ENCODE data around the gene MXD3. TPM values are rescaled to one million over a fixed set of nuclear protein-coding genes. Genes with fewer than 3 reads are reported as not detected.

The MXD3 gene
- total RNA-seq, 2 experiments from 2014 or later = 5.8 to 7.5 TPM

DNA sequence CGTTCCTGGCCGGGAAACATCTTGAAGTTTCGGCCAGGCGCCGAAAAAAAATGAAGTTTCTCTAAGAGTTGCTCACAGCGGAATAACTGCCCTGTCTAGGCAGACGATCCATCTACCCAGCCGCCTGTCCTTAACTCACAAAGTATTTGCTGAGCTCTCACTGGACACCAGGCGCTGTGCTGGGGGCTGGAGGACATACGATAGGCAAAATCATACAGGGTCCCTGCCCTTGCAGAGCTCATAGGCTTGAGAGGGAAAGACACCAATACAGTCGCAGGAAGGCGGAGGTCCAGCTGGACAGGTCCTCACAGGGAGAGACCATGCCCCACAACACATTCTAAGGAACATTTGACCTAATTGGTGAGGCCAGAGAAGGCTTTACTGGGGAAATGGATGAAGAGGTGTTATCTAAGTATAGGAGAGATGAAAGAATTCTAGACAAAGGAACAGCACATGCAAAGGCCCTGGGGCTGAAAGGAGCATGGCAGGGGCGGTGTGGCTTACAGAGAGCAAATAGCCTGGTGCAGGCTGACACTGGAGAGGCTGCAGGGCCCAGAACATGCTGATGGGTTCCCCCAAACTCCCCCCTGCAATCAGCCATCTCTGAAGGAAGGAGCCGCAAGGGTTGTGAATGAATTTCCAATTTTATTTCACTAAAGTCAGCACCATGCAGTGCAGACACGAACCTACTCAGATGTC is 2.0 kb upstream of the MXD3 start:
- H3K27me3 ChIP-seq (ENCODE audit: control insufficient read depth in 1 of 2, insufficient read depth in 2 of 2, low read length in 2 of 2) = peaks cover 0 to 3% of the 10 kb centered on the region in 2 experiments
- H3K27ac ChIP-seq (ENCODE audit: low read depth in 1 of 2, low read length in 2 of 2) = no peak overlapping the region
- TF ChIP-seq, protein P1, sequence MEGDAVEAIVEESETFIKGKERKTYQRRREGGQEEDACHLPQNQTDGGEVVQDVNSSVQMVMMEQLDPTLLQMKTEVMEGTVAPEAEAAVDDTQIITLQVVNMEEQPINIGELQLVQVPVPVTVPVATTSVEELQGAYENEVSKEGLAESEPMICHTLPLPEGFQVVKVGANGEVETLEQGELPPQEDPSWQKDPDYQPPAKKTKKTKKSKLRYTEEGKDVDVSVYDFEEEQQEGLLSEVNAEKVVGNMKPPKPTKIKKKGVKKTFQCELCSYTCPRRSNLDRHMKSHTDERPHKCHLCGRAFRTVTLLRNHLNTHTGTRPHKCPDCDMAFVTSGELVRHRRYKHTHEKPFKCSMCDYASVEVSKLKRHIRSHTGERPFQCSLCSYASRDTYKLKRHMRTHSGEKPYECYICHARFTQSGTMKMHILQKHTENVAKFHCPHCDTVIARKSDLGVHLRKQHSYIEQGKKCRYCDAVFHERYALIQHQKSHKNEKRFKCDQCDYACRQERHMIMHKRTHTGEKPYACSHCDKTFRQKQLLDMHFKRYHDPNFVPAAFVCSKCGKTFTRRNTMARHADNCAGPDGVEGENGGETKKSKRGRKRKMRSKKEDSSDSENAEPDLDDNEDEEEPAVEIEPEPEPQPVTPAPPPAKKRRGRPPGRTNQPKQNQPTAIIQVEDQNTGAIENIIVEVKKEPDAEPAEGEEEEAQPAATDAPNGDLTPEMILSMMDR (IDR thresholded peaks at IDR 0.05) = no peak
- H3K4me3 ChIP-seq (ENCODE audit: low read length) = no peak overlapping the region
- ATAC-seq (ENCODE audit: poor library complexity) (no peak), DNase-seq (no peak)
- Mint-ChIP-seq H3K36me3 (ENCODE audit: low read depth) (peaks cover 4% of the 10 kb centered on the region), H3K4me1 (ENCODE audit: low read depth) (peaks cover 45% of the 10 kb centered on the region), H3K9me3 (no peaks in the 10 kb centered on the region), H3K4me3 (no peak overlapping the region), H3K27ac (no peak overlapping the region), H3K27me3 (peaks cover 6% of the 10 kb centered on the region)
- CTCF ChIA-PET = interaction anchor here (1.2 to 1.6 kb wide), 2 partner anchors 76 to 77 kb away, joined by 4 read pairs; no protein-coding TSS in a partner anchor
- POLR2A ChIA-PET = interaction anchor here (1.2 to 1.5 kb wide), 2 partner anchors 10 to 89 kb away, joined by 4 read pairs; partner anchors contain the start of genes PRELID1 and RAB24
- intact Hi-C loops (cut with DNase I, micrococcal nuclease) = loop anchor here (5.0 to 10.0 kb wide), 4 partner anchors 44 to 204 kb away; partner anchors contain the start of genes DDX41 (in 1 of the 2) and RGS14 (in 1 of the 2)
- peaks cover 2% of the 10 kb centered on the region for H3K36me3 ChIP-seq (ENCODE audit: insufficient read depth, low read length)
- peaks cover 51% of the 10 kb centered on the region for H3K4me1 ChIP-seq (ENCODE audit: insufficient read depth, low read length)
- H3K9me3 ChIP-seq (ENCODE audit: control insufficient read depth in 1 of 2, insufficient read depth in 1 of 2, low read length in 2 of 2) = no peaks in the 10 kb centered on the region

DNA sequence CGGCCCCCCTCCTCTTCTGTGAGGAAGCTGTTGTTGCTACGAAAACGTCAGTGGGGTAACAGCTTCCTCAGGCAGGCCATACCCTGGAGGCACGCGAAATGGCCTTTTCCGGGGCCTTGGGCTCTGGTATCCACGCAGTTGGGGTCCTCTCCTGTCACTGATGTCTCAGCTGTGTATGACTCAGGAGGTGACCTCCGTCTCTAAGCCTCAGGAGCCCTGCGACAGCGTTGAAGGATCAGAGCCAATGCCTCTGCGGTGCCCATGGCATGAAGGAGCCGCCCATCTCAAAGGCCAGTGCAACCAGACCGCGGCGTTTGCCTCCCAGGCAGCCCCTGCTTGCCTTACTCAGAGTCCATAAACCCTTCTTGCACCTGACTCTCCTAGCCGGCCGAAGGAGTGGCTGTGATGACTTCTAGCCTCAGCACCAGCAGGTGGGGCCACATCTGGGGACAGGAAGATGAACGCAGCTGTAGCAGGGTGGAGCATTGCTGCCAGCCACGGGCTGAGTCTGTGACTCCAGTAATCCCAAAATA is 1.0 kb upstream of the MXD3 start:
- TF ChIP-seq, protein P1 (IDR thresholded peaks at IDR 0.05) = no peak
- DNase-seq (peak in 4 of 14 experiments; percentile 29 to 67 (median 48)), ATAC-seq (ENCODE audit: poor library complexity) (peak; percentile 22)
- Mint-ChIP-seq H3K36me3 (ENCODE audit: low read depth) (no peaks in the 10 kb centered on the region), H3K4me3 (peak overlapping the region; percentile 82), H3K4me1 (ENCODE audit: low read depth) (peaks cover 41% of the 10 kb centered on the region), H3K9me3 (no peaks in the 10 kb centered on the region), H3K27me3 (peaks cover 6% of the 10 kb centered on the region), H3K27ac (no peak overlapping the region)
- Histone ChIP-seq H3K4me1 (ENCODE audit: insufficient read depth, low read length) (peaks cover 51% of the 10 kb centered on the region), H3K4me3 (ENCODE audit: low read length) (peak overlapping the region; percentile 69), H3K36me3 (ENCODE audit: insufficient read depth, low read length) (peaks cover 2% of the 10 kb centered on the region), H3K27ac (ENCODE audit: low read depth in 1 of 2, low read length in 2 of 2) (peak overlapping the region in 1 of 2 donors; percentile 3), H3K9me3 (ENCODE audit: control insufficient read depth in 1 of 2, insufficient read depth in 1 of 2, low read length in 2 of 2) (no peaks in the 10 kb centered on the region), H3K27me3 (ENCODE audit: control insufficient read depth in 1 of 2, insufficient read depth in 2 of 2, low read length in 2 of 2) (peaks cover 0 to 3% of the 10 kb centered on the region in 2 experiments)
- intact Hi-C loops (cut with DNase I, micrococcal nuclease) = loop anchor here (1.0 to 10.0 kb wide), 5 partner anchors 45 to 205 kb away; partner anchors contain the start of genes DDX41 (in 1 of the 2), PDLIM7 (in 1 of the 2) and RGS14 (in 1 of the 2)
- CTCF ChIA-PET = interaction anchor here (0.8 to 1.6 kb wide), 6 partner anchors 56 to 189 kb away, joined by 3 to 4 read pairs (median 4); no protein-coding TSS in a partner anchor
- POLR2A ChIA-PET = interaction anchor here (0.8 to 1.5 kb wide), 7 partner anchors 9 to 179 kb away, joined by 3 to 5 read pairs (median 4); partner anchors contain the start of genes GRK6, NSD1, PRELID1 and RAB24

DNA sequence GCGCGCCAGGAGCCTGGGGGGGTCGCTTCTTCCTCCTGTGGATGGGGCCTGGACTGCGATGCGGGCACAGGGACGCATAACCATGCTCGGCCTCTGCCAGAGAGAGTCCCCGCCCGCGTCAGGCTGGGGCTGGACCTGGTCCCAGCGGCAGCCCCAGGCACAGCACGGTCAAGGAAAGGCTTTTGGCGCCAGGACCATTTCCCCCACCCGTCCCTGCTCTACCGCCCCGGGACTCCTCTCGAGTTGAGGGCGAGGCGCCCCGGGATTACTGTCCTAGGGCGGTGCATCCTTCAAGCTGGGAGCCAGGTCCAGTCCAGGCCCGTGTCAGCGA is 341 bp downstream of the MXD3 start:
- H3K27ac ChIP-seq (ENCODE audit: low read depth in 1 of 2, low read length in 2 of 2) = no peak overlapping the region
- H3K27ac Mint-ChIP-seq = no peak overlapping the region
- H3K4me1 ChIP-seq (ENCODE audit: insufficient read depth, low read length) = peaks cover 64% of the 10 kb centered on the region
- POLR2A ChIA-PET = interaction anchor here (0.6 to 1.3 kb wide), 3 partner anchors 12 to 134 kb away, joined by 4 to 5 read pairs (median 4); no protein-coding TSS in a partner anchor
- peaks cover 9% of the 10 kb centered on the region for H3K36me3 Mint-ChIP-seq (ENCODE audit: low read depth)
- no peaks in the 10 kb centered on the region for H3K9me3 Mint-ChIP-seq
- TF ChIP-seq, protein P1 (IDR thresholded peaks at IDR 0.05) = no peak
- DNase-seq (no peak), ATAC-seq (ENCODE audit: poor library complexity) (no peak)
- peak overlapping the region; percentile 69 for H3K4me3 ChIP-seq (ENCODE audit: low read length)
- H3K4me3 Mint-ChIP-seq = peak overlapping the region; percentile 56
- peaks cover 11% of the 10 kb centered on the region for H3K36me3 ChIP-seq (ENCODE audit: insufficient read depth, low read length)
- no peaks in the 10 kb centered on the region for H3K9me3 ChIP-seq (ENCODE audit: control insufficient read depth in 1 of 2, insufficient read depth in 1 of 2, low read length in 2 of 2)
- intact Hi-C loops (cut with DNase I, micrococcal nuclease) = loop anchor here (2.0 to 10.0 kb wide), 5 partner anchors 46 to 206 kb away; partner anchors contain the start of genes DDX41 (in 1 of the 2) and RGS14 (in 1 of the 2)
- peaks cover 0 to 3% of the 10 kb centered on the region in 2 experiments for H3K27me3 ChIP-seq (ENCODE audit: control insufficient read depth in 1 of 2, insufficient read depth in 2 of 2, low read length in 2 of 2)
- CTCF ChIA-PET = interaction anchor here (1.5 kb wide), 1 partner anchor 58 kb away, joined by 3 read pairs; no protein-coding TSS in a partner anchor
- H3K4me1 Mint-ChIP-seq (ENCODE audit: low read depth) = peaks cover 45% of the 10 kb centered on the region
- peaks cover 6% of the 10 kb centered on the region for H3K27me3 Mint-ChIP-seq

Data from CD4-positive, alpha-beta T cell (primary cell).